HG02852 (cell line): ENCODE data around the gene RAB7A.
"Not testable (repeated sequence)": the region's sequence is repeated elsewhere in the genome, so short reads cannot be mapped to it uniquely, and the experiment has no call there.

ENCODE experiments used
- ATAC-seq: cut with Tn5 transposase; IDR thresholded peaks from one replicate; pipeline ENCODE4 v1.9.1; 2021; ENCODE audit warnings: mild to moderate bottlenecking, moderate library complexity; ENCODE audit not compliant: unreplicated experiment

RAB7A gene

DNA sequence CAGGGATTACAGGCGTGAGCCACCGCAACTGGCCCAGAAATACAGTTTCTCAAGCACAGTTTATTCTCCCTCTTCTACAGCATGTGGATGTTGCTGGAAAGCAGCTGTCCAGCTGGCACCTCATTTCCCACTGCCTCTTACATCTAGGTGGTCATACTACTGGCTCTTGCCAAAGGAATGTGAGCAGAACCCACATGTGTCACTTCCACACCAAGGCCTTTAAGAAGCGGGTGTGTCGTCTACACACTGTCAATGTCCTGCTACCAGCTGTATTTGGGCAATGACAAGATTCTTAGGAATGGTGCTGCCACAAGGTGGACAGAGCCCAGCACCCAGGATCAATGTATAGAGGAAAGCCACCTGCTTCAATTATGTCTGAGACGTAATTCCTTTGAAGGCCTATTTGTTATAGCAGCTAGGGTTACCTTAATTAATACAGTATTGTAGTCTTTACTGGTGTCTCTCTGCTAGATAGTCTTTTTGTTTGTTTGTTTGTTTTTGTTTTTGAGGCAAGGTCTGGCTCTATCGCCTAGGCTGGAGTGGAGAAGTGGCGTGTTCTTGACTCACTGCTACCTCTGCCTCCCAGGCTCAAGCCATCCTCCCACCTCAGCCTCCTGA is 15.1 kb upstream of the RAB7A start:
- no peak for ATAC-seq

DNA sequence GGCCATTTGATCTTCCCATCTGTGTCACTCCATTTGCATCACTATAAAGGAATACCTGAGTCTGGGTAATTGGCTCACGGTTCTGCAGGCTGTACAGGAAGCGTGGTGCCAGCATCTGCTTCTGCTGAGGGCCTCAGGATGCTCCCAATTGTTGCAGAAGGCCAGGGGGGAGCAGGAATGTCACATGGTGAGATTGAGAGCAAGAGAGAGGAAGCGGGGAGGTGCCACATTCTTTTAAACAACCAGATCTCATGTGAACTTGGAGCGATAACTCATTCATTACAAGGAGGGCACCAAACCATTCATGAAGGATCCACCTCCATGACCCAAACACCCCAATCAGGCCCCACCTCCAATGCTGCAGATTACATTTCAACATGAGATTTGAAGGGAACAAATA is 13.1 kb upstream of the RAB7A start:
- no peak for ATAC-seq

DNA sequence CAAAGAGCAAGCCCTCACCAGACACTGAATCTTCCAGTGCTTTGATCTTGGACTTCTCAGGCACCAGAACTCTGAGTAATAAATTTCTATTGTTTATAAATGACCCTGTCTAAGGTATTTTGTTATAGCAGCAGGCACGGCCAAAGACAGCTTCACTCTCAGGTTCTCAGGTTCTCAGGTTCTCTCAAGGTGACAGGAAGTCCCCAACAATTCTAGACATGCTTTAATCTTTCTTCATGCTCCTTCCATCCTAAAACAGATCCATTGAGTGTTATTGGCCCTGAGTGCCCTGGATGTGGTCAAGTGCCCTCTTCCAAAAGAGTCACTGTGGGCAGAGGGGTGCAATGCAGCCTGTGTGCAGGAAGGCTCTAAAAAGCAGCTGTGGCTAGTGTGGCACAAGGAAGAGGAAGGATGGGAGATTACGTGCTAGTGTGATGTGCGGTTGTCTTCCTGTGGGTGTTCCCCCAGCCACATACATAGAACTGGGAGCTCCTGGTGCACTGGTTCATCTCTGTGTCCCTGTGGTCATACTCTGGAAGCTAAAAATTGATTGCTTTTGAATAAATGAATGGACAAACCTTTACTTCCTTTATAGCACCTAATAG is 11.0 kb upstream of the RAB7A start:
- ATAC-seq: no peak

DNA sequence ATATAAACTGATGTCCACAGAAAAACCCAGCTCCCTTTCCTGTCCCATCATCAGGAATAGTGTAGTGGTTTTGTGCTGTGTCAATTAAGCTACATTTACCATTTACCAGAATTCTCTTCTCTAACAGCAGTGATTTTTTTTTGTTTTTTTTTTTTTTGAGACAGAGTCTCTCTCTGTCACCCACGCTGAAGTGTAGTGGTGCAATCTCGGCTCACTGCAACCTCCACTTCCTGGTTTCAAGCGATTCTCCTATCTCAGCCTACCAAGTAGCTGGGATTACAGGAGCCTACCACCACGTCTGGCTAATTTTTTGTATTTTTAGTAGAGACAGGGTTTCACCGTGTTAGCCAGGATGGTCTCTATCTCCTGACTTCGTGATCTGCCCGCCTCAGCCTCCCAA is 7.1 kb upstream of the RAB7A start:
- not testable (repeated sequence) for ATAC-seq

DNA sequence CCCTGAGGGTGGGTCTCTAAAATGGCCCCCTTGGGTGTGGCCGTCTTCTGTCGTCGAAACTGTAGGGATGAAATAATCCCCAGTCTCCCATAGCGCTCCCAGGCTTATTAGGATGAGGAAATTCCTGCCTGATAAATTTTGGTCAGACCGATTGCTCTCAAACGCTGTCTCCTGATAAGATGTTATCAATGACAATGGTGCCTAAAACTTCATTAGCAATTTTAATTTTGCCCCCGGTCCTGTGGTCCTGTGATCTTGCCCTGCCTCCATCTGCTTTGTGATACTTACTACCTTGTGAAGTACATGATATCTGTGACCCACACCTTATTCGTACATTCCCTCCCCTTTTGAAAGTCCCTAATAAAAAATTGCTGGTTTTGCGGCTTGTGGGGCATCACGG is 5.1 kb upstream of the RAB7A start:
- no peak for ATAC-seq

DNA sequence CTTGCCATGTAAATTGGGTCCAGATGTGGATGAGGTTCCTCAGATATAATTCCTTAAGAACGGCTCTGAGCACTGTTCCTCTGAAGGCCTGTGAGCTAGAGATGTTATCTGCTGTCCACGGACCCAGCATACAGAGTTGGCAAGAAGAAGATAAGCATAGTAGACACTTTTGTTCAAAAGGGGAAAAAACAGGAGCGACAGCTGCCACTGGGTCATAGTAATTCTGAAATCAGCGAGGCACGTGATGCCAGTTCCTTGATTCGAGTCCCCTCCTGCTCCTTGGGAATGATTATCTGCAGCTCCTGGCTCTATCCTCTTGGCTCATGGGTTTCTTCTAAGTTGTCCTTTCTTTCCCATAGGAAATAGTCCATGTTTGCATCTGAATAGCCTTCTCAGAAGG is 2.5 kb upstream of the RAB7A start:
- ATAC-seq: no peak

DNA sequence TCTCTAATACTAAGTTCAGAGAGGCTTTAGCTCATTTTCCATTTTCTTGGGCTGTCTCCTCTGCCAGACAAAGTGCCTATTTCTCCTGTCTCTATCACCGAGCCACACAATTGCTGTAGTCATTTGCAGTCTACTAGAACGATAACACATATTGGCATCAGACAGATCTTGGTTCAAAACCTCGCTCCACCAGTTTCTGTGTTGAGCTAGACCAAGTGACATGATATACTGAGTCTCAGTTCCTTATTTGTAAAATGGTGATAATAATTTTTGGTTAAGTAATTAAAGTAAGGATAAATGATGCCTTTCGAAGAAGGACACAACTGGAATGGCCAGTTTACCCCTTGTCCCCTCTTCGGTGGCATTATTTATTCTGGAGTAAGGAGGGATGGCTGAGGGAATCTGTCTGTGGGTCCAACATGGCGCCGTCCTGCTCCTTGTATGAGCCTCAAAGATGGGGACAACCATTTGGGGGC is 398 bp upstream of the RAB7A start:
- ATAC-seq: peak; percentile 21

DNA sequence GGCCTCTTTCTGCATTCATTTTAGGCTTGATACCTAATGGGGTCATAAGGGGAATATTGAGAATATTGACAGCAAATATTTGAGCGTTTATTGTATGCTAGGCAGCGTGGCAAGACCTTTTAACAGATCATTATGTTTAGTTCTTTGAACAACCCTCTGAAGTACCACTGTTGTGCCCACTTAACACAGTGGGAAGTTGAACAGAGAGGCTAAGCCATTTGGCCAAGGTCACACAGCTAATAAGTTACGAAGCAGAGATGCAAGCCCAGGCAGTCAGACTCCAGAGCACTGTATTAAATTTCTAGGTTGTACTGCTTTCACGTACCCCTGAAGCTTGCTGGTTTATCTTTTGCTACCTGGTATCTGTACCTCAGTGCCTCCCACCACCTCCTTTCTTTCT is 1.1 kb downstream of the RAB7A start:
- no peak for ATAC-seq

DNA sequence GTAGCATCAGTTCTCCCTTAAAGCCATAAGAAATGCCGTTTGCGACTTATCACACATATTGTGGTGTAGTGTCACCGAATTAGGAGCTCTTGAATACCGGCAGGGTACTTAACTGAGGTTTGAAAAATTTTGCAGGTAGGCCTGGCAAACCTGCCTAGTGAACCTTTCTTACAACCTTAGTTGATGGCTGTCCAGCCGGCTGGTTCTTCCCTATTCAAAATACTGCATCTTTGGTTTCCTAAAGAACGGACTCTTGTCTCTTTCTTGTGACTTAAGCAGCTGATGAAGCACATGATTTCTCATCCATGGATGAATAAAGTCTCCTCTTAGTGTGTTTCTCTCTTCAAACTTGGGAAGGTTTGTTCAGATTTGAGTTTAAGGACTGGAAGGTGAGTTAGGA is 1.5 kb downstream of the RAB7A start:
- ATAC-seq: no peak

DNA sequence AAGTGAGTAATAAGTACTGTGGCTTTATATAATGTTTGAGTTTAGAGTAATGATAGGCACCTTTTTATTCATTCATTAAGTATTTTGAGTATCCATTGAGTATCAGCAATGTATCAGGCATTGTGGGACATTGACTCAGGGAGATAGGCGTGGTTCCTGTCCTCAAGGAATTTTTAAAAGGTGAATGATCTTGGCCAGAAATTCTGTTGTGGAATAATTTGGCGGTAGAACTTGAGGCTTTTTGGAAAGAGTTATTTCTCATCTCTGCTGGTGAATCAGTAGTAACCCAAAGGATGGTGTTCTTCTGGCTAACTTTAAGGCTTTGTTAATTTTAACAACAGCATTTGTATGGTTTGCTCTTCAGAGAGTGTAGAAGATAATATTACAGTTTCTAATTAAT is 2.0 kb downstream of the RAB7A start:
- no peak for ATAC-seq

DNA sequence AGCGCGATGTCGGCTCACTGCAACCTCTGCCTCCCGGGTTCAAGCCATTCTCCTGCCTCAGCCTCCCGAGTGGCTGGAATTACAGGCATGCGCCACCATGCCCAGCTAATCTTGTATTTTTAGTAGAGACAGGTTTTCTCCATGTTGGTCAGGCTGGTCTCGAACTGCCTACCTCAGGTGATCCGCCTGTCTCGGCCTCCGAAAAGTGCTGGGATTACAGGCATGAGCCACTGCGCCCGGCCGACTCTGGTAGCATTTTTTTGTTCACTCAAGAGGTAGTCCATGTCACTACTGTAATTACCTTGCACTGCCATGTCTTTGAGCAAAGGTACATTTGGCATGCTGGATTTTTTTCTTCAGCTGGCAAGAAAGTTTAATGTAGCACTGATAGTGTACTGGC is 2.5 kb downstream of the RAB7A start:
- not testable (repeated sequence) for ATAC-seq

DNA sequence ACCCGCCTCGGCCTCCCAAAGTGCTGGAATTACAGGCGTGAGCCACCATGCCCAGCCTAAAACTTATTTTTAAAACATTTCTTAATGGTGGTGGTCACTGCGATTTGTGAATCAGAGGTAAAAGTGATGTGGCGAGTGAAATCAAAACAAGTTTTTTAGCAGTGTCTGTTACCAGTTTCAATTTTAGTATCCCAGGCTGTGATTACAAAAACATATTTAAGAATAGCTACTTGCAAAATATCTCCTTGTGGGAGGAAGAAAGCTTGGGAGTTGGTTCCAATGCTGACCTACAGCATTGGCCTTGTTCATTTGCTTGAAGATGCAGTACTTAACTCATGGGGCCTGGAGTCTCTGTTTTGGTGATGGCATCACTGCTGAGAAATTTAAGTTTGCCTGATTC is 4.5 kb downstream of the RAB7A start:
- ATAC-seq: no peak

DNA sequence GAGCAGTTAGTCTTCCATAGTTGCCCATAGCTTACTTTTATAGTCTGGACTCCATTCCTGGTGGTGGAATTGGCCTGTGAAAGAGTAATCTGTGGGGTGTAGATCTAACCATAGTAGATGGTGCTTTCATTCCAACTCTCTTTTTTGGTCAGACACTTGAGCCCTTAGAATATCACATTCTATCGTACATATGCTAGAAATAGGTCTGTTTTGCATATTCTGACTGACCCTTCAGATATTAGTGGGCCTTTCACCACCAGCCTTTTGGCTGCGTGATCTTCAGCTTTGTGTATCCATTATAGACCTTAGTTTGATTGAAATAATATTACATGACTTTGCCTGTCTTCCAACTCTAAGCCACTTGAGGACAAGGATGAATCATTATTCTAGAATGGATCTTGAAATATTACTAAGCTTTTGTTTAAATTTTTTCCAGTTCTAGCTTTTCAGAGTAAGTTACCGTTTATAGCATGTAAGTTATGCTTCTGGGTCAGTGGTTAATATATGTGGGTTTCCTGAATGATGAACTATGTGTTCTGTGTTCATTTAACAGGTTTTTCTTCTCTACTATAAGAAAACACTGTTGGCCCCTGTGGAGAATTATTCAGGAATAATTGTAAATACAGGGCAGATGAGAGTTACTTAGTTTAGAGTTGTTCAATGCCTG is 8.7 kb downstream of the RAB7A start:
- ATAC-seq: peak; percentile 72

DNA sequence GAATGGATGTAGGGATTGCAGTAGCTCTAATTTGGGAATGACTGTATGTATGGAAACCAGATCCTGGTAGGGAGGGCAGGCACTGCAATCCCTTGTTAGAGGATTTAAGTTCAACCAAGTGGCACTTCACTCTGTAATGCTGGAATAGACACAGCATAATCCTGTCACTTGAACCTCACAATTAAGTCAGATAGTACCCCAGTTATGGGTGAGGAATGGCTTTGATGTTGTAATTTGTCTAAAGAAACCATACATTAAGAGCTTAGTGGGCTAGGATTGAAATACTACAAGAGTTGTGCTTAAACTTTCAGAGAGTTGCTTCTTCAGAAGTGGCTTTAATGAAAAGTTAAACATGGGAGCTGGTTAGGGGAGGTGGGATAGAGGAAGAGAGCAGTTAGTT is 9.3 kb downstream of the RAB7A start:
- no peak for ATAC-seq

DNA sequence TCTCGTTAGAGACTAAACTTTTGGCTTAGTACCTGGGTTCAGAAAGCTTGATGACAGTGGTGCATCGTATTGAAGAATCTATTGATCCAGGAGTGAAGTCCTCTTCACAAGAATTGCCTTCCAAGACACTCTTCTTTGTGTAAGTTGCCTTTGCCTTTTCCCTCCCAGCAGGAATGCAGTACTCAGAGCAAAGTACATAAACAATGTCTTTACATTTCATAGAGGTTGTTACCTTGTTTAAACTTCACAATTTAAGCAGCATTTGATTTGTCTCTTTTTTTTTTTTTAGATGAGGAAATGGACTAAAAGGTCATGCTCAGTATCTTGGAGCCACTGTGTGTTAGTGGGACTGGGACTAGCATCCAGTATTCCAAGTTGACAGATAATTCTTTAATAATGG is 9.9 kb downstream of the RAB7A start:
- ATAC-seq: no peak

DNA sequence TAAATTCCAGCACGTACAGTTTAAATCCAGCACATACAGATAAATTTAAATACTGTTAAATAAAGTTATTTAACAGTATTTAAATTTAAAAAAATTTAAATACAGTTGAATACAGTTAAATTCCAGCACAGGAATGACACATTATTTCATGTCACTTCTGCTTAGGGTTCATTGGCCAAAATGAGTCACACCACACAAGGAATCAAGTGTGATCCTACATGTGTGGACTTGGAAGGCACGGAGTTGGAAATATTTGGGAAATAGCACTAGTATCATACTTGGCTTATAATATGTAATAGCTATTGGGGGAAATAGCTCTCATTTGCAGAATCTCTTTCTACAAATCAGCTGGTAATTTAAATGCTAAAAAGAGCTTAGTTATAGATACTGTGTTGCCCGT is 10.6 kb downstream of the RAB7A start:
- no peak for ATAC-seq

DNA sequence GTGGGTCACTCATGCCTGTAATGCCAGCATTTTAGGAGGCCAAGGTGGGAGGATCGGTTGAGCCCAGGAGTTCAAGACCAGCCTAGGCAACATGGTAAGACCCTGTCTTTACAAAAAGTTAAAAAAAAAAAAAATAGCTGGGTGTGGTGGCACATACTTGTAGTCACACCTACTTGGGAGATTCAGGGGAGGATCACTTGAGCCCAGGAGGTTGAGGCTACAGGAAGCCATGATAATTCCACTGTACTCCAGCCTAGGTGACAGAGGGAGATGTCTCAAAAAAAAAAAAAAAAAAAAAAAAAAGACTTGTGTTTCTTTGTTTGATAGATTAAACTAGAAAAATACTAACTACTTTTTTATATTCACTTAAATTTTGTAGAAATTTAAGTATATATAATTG is 14.6 kb downstream of the RAB7A start:
- no peak for ATAC-seq

DNA sequence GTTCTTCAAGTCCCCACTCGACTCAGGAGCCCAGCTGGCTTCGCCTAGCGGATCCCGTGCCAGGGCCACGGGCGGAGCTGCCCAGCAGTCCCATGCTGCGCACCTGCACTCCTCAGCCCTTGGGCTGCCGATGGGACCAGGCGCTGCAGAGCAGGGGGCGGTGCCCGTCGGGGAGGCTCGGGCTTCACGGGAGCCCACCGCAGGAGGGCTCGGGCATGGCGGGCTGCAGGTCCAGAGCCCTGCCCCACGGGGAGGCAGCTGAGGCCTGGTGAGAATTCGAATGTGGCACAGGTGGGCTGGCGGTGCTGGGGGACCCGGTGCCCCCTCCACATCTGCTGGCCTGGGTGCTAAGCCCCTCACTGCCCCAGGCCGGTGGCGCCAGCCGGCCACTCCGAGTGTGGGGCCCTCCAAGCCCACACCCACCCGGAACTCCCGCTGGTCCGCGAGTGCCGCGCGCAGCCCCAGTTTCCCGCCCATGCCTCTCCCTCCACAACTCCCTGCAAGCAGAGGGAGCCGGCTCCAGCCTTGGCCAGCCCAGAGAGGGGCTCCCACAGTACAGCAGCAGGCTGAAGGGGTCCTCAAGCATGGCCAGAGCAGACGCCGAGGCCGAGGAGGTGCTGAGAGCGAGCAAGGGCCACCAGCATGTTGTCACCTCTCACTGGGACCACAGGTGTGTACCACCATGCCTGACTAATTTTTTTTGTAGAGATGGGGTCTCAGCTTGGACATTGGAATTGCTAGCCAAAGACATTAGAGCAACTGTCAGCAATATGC is 17.0 kb downstream of the RAB7A start:
- ATAC-seq: no peak

DNA sequence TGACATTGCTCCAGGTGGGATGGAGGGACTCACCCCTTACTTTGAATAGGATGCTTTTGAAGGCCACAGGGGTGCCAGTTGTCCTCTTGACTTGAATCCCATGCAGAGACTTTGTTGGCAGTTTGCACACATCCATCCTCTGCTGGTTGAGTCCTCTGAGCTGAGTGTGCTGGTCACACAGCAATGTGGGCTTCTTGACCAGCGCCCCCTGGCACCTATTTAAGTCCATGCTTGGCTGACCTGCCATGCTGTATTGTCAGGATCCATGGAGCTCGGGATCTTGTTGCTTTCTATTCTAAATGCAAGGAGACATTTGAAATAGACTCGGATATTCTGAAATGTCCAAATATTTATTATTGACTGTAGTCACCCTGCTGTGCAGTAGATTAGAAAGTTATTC is 19.8 kb downstream of the RAB7A start:
- ATAC-seq: no peak

DNA sequence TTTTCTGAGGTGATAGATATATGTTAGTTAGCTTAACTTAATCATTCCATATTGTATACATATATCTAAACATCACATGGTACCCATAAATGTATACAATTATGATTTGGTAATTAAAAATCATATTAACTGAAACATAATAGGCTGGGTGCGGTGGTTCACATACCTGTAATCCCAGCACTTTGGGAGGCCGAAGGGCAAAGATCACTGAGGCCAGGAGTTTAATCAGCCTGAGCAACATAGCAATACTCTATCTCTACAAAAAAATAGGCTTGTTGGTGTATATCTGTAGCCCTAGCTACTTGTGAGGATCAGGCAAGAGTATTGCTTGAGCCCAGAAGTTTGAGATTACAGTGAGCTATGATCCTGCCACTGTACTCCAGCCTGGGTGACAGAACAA is 20.9 kb downstream of the RAB7A start:
- no peak for ATAC-seq

DNA sequence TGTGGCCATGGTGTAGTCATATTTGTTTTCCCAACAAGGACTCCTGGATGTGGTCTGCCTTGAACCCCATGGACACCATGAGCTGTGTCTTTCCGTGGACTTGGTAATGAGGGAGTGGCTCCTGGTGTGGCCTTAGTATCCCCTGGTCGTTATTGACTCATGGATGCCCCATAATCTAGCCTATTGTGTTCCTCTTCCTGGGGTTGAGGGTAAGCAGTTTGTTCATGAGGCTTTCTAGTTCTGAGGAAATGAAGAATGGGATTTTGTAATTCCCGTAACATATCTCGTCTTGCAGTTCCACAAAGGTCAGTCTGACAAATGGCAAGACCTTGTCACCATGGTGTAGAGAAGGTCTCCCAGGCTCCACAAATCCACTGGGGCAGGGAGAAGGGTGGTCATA is 22.6 kb downstream of the RAB7A start:
- no peak for ATAC-seq

DNA sequence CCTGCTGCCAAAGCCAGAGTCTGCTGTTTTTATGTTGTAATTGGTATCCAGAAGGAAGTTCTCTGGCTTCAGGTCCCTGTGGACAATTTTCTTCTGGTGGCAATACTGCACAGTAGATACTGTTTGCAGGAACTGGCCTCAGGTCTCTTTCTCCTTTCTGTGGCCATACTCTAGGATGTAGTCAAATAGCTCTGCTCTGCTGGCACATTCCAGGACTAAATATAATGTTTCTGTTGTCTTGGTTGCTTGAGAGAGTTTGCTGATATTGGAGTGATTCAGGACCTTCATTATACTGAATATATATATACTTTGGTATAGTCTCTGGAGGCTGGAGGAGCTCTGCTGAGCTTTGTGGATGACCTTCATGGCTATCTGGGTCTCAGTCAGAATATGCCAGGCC is 23.1 kb downstream of the RAB7A start:
- ATAC-seq: no peak
